ENCODE data around the gene ZNF496.

Gene ZNF496

DNA sequence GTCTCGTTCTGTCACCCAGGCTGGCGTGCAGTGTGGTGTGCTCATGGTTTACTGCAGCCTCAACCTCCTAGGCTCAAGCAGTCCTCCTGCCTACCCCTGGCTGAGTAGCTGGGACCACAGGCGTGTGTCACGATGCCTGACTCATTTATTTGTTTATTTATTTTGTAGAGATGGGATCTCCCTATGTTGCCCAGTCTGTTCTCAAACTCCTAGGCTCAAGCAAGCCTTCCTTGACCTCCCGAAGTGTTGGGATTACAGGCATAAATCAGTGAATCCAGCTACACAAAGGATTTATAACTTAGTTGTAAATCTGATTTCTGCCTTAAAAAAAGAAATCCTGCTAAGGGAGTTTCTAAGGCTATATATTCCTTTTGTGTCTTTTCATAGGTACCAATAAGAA is 30.5 kb upstream of the ZNF496 start:
- no peak for DNase-seq (ENCODE audit: extremely low spot score)
- TF ChIP-seq FOXM1 (IDR thresholded peaks at IDR 0.05; ENCODE audit: borderline replicate concordance) (no peak), NFRKB (IDR thresholded peaks at IDR 0.05) (no peak), CTBP1 (IDR thresholded peaks at IDR 0.05; ENCODE audit: borderline replicate concordance) (no peak), SUZ12 (IDR thresholded peaks at IDR 0.05) (no peak), FOXA1 (IDR thresholded peaks at IDR 0.05) (no peak), ZNF384 (IDR thresholded peaks at IDR 0.05) (no peak), SP1 (IDR thresholded peaks at IDR 0.05) (no peak), ELF4 (IDR thresholded peaks at IDR 0.05) (no peak), LEF1 (IDR thresholded peaks at IDR 0.05; ENCODE audit: borderline replicate concordance) (no peak), FOXK2 (IDR thresholded peaks at IDR 0.05) (no peak), L3MBTL2 (conservative IDR thresholded peaks at IDR 0.05) (no peak), ARNT (IDR thresholded peaks at IDR 0.05) (no peak), TARDBP (IDR thresholded peaks at IDR 0.05) (no peak), BHLHE40 (IDR thresholded peaks at IDR 0.05; ENCODE audit: borderline replicate concordance) (no peak), HDGF (IDR thresholded peaks at IDR 0.05; ENCODE audit: borderline replicate concordance) (no peak)
- TF ChIP-seq, protein P1, sequence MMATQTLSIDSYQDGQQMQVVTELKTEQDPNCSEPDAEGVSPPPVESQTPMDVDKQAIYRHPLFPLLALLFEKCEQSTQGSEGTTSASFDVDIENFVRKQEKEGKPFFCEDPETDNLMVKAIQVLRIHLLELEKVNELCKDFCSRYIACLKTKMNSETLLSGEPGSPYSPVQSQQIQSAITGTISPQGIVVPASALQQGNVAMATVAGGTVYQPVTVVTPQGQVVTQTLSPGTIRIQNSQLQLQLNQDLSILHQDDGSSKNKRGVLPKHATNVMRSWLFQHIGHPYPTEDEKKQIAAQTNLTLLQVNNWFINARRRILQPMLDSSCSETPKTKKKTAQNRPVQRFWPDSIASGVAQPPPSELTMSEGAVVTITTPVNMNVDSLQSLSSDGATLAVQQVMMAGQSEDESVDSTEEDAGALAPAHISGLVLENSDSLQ (IDR thresholded peaks at IDR 0.05), result no peak
- ChIA-PET CTCF (no interaction called here), POLR2A (no interaction called here)

DNA sequence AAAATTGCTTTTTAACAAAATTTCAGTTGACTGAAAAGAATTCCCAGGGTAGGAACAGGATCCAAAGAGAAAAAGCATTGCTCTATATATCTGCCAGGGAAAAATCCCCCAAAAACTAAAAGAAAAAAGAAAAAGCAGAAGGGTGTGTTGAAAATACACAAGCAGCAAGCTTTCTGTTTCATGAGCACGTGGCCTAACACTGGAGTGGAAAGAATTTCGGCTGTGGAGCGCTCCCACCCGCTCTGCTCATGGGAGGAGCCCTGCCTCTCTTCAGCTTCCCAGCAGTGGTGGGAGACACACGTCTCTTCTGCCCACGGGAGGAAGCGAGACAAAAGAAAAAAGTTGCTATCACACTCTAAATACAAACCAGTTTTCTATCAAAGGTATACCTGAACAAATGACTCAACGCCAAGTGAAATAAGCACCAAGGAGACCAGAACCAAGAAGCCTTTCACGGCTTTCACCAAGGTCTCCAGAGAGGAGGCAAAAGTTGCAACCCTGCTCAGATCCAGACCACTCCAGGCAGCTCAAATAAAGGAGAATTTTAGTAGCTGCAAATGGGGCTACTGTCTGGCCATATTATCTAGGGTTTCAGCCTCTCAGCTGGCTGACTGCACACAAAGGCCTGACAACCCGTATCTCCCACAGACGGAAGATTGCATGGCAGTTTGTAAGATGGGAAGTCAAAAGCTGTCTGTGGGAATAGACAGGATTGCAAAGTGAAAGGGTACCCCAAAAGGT is 29.5 kb upstream of the ZNF496 start:
- ChIA-PET CTCF (no interaction called here), POLR2A (no interaction called here)
- TF ChIP-seq ELF4 (IDR thresholded peaks at IDR 0.05) (no peak), SUZ12 (IDR thresholded peaks at IDR 0.05) (no peak), HDGF (IDR thresholded peaks at IDR 0.05; ENCODE audit: borderline replicate concordance) (no peak), L3MBTL2 (conservative IDR thresholded peaks at IDR 0.05) (no peak), ARNT (IDR thresholded peaks at IDR 0.05) (no peak), NFRKB (IDR thresholded peaks at IDR 0.05) (no peak), FOXA1 (IDR thresholded peaks at IDR 0.05) (no peak), FOXM1 (IDR thresholded peaks at IDR 0.05; ENCODE audit: borderline replicate concordance) (no peak), CTBP1 (IDR thresholded peaks at IDR 0.05; ENCODE audit: borderline replicate concordance) (no peak)
- TF ChIP-seq, protein P1 (IDR thresholded peaks at IDR 0.05), result no peak
- DNase-seq (ENCODE audit: extremely low spot score), result no peak

DNA sequence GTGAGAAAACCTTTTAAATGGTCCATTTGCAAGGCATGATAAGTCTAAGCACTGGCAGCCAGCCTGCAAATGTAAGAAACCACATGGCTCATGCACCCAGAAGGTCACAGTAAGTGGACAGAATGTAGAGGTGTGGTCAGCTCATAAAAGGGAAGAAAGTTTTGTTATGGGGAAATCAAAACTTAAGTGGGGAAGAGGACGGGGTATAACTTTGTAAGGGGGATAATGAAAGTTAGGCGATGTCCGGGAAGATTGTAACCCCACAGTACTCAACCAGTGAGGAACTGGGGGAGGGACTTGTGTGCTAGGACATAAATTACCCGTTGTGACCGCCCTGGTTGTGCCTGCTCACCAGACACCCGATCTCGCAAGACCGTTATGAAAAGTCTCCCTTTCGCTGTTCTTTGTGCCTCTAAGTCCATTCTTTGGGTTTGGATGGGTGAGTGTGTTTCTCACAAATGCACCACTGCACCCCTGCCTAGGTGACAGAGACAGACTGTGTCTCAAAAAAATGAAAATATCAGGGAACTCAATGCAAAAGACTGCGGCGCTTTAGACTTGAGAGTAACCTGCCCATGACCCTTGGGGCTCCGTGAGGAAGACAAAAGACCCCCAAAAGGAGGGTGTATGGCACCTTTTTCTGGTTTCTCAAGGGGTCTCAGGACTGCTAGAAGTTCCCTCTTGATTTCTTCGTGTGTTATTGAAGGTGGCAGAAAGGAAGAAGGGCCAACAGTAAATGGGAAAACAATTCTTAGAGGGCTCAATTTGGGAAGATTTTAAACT is 28.6 kb upstream of the ZNF496 start:
- ChIA-PET POLR2A (no interaction called here), CTCF (no interaction called here)
- no peak for DNase-seq (ENCODE audit: extremely low spot score)
- no peak for TF ChIP-seq FOXK2 (IDR thresholded peaks at IDR 0.05)
- TF ChIP-seq, protein P1 (IDR thresholded peaks at IDR 0.05), result peak; percentile 56

DNA sequence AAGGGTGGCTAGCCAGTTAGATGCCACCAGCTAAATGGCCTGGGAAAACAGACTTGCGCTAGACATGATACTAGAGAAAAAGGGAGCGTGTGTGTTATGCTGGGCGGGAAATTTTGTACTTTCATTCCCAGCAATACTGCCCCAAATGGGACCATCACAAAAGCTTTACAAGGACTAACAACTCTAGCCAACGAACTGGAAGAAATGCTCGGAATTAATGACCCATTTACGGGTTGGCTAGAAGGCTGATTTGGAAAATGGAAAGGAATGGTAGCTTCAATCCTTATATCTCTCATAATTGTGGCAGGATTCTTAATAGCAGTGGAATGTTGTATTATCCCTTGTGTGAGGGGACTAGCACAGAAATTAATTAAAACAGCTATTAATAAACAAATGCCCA is 27.9 kb upstream of the ZNF496 start:
- DNase-seq (ENCODE audit: extremely low spot score), result no peak
- ChIA-PET POLR2A (no interaction called here), CTCF (no interaction called here)
- TF ChIP-seq LEF1 (IDR thresholded peaks at IDR 0.05; ENCODE audit: borderline replicate concordance), result no peak
- TF ChIP-seq FOXA1 (IDR thresholded peaks at IDR 0.05), result no peak
- no peak for TF ChIP-seq ZNF384 (IDR thresholded peaks at IDR 0.05)

DNA sequence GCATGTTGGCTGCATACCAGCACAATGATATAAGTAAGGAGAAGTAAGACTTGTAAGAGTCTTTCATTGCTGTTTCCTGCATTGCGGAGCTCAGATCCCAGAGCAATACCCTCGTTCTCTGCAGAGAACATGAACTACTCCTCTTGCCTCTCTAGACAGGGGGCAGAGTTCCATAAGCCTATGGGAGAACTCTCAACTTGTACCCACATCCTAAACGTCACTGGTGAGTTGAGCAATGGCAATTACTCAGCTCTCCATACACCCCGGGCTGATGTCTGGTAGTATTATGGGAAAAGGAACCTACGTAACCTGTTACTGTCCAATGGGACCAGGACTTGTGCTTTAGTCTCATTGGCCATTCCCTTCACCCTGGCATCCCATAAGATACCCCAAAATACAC is 27.3 kb upstream of the ZNF496 start:
- CTCF ChIA-PET, result no interaction called here
- no peak for DNase-seq (ENCODE audit: extremely low spot score)
- POLR2A ChIA-PET, result no interaction called here
- TF ChIP-seq SP1 (IDR thresholded peaks at IDR 0.05) (no peak), ZNF384 (IDR thresholded peaks at IDR 0.05) (no peak), FOXK2 (IDR thresholded peaks at IDR 0.05) (no peak), FOXA1 (IDR thresholded peaks at IDR 0.05) (no peak), CTBP1 (IDR thresholded peaks at IDR 0.05; ENCODE audit: borderline replicate concordance) (no peak), NFRKB (IDR thresholded peaks at IDR 0.05) (no peak), BHLHE40 (IDR thresholded peaks at IDR 0.05; ENCODE audit: borderline replicate concordance) (no peak), TARDBP (IDR thresholded peaks at IDR 0.05) (no peak)

DNA sequence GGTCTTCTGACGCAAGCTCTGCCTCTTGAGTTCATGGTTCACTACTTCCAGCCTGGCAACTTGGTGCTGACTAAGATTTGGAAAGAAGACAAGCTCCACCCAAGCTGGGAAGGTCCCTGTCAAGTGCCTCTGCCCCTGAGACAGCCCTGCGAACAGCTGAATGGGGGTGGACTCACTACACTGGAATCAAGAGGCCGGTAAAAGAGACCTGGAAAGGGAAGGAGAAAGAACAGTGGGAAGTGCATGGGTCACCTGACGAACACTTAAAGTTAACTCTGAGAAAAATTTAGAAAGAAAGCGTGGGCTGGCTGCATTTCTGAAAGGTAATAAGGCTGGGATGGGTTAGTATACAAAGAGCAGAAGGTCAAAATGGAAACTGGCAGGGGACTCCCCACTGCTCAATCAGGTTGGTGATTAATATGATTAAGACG is 26.1 kb upstream of the ZNF496 start:
- CTCF ChIA-PET, result no interaction called here
- no peak for DNase-seq (ENCODE audit: extremely low spot score)
- POLR2A ChIA-PET, result no interaction called here
- TF ChIP-seq CTBP1 (IDR thresholded peaks at IDR 0.05; ENCODE audit: borderline replicate concordance) (no peak), L3MBTL2 (conservative IDR thresholded peaks at IDR 0.05) (no peak), ZNF384 (IDR thresholded peaks at IDR 0.05) (no peak), ELF4 (IDR thresholded peaks at IDR 0.05) (no peak), LEF1 (IDR thresholded peaks at IDR 0.05; ENCODE audit: borderline replicate concordance) (no peak), HDGF (IDR thresholded peaks at IDR 0.05; ENCODE audit: borderline replicate concordance) (no peak), BHLHE40 (IDR thresholded peaks at IDR 0.05; ENCODE audit: borderline replicate concordance) (no peak), SUZ12 (IDR thresholded peaks at IDR 0.05) (no peak), FOXM1 (IDR thresholded peaks at IDR 0.05; ENCODE audit: borderline replicate concordance) (no peak), SP1 (IDR thresholded peaks at IDR 0.05) (no peak), NFRKB (IDR thresholded peaks at IDR 0.05) (no peak), TARDBP (IDR thresholded peaks at IDR 0.05) (no peak), FOXK2 (IDR thresholded peaks at IDR 0.05) (no peak), FOXA1 (IDR thresholded peaks at IDR 0.05) (no peak), ARNT (IDR thresholded peaks at IDR 0.05) (no peak)
- TF ChIP-seq, protein P1 (IDR thresholded peaks at IDR 0.05), result no peak
